ENCODE results near the gene FOXN3.

FOXN3 gene

GRCh38 chr14:89289477-89289876, 127.6 kb downstream of the FOXN3 start:
- DNase-seq (ENCODE audit: insufficient read length, low spot score) = no peak
- no peak for FAIRE-seq
- TF ChIP-seq POLR2A (IDR thresholded peaks at IDR 0.05; ENCODE audit: low read depth, low read length) = no peak

GRCh38 chr14:89288114-89288513, 128.9 kb downstream of the FOXN3 start:
- DNase-seq (ENCODE audit: insufficient read length, low spot score) (no peak), FAIRE-seq (no peak)
- TF ChIP-seq POLR2A (IDR thresholded peaks at IDR 0.05; ENCODE audit: low read depth, low read length) = no peak

- no peak for DNase-seq (ENCODE audit: insufficient read length, low spot score)
- FAIRE-seq = no peak
- TF ChIP-seq POLR2A (IDR thresholded peaks at IDR 0.05; ENCODE audit: low read depth, low read length) = no peak
Measured at GRCh38 chr14:89284333-89285058, 132.5 kb downstream of the FOXN3 start.

- DNase-seq (ENCODE audit: insufficient read length, low spot score) (no peak), FAIRE-seq (no peak)
- TF ChIP-seq POLR2A (IDR thresholded peaks at IDR 0.05; ENCODE audit: low read depth, low read length) = no peak
Measured at GRCh38 chr14:89283327-89284060, 133.5 kb downstream of the FOXN3 start.

GRCh38 chr14:89282191-89282590, 134.8 kb downstream of the FOXN3 start:
- no peak for FAIRE-seq
- no peak for DNase-seq (ENCODE audit: insufficient read length, low spot score)
- no peak for TF ChIP-seq POLR2A (IDR thresholded peaks at IDR 0.05; ENCODE audit: low read depth, low read length)

- DNase-seq (ENCODE audit: insufficient read length, low spot score) (no peak), FAIRE-seq (no peak)
- no peak for TF ChIP-seq POLR2A (IDR thresholded peaks at IDR 0.05; ENCODE audit: low read depth, low read length)
Measured at GRCh38 chr14:89280600-89280999, 136.4 kb downstream of the FOXN3 start.

- DNase-seq (ENCODE audit: insufficient read length, low spot score) (no peak), FAIRE-seq (no peak)
- TF ChIP-seq POLR2A (IDR thresholded peaks at IDR 0.05; ENCODE audit: low read depth, low read length) = no peak
Measured at GRCh38 chr14:89279649-89280232, 137.3 kb downstream of the FOXN3 start.

- TF ChIP-seq POLR2A (IDR thresholded peaks at IDR 0.05; ENCODE audit: low read depth, low read length) = no peak
- FAIRE-seq (no peak), DNase-seq (ENCODE audit: insufficient read length, low spot score) (no peak)
Measured at GRCh38 chr14:89277203-89277602, 139.8 kb downstream of the FOXN3 start.

GRCh38 chr14:89276424-89276975, 140.5 kb downstream of the FOXN3 start:
- DNase-seq (ENCODE audit: insufficient read length, low spot score) (no peak), FAIRE-seq (no peak)
- no peak for TF ChIP-seq POLR2A (IDR thresholded peaks at IDR 0.05; ENCODE audit: low read depth, low read length)

- no peak for FAIRE-seq
- no peak for TF ChIP-seq POLR2A (IDR thresholded peaks at IDR 0.05; ENCODE audit: low read depth, low read length)
- no peak for DNase-seq (ENCODE audit: insufficient read length, low spot score)
Measured at GRCh38 chr14:89270439-89271227, 146.4 kb downstream of the FOXN3 start.

GRCh38 chr14:89269404-89269803, 147.6 kb downstream of the FOXN3 start:
- no peak for TF ChIP-seq POLR2A (IDR thresholded peaks at IDR 0.05; ENCODE audit: low read depth, low read length)
- DNase-seq (ENCODE audit: insufficient read length, low spot score) (no peak), FAIRE-seq (no peak)

GRCh38 chr14:89268514-89268913, 148.5 kb downstream of the FOXN3 start:
- TF ChIP-seq POLR2A (IDR thresholded peaks at IDR 0.05; ENCODE audit: low read depth, low read length) = no peak
- DNase-seq (ENCODE audit: insufficient read length, low spot score) = no peak
- no peak for FAIRE-seq

GRCh38 chr14:89267656-89268055, 149.4 kb downstream of the FOXN3 start:
- TF ChIP-seq POLR2A (IDR thresholded peaks at IDR 0.05; ENCODE audit: low read depth, low read length) = no peak
- no peak for DNase-seq (ENCODE audit: insufficient read length, low spot score)
- FAIRE-seq = no peak

GRCh38 chr14:89267163-89267562, 149.9 kb downstream of the FOXN3 start:
- FAIRE-seq = no peak
- no peak for TF ChIP-seq POLR2A (IDR thresholded peaks at IDR 0.05; ENCODE audit: low read depth, low read length)
- no peak for DNase-seq (ENCODE audit: insufficient read length, low spot score)
